Left renal cortex interstitium (tissue), 4 donors: ENCODE measurements around the gene ADISSP. TPM values are rescaled to one million over a fixed set of nuclear protein-coding genes. Genes with fewer than 3 reads are reported as not detected.

Experiments
- DNase-seq, 4 donors: peaks; one replicate each; pipeline ENCODE4 v3.0.0-alpha.2; 2013; ENCODE audit warnings: low read depth in 4 of 4, low spot score in 2 of 4, missing footprints in 1 of 4
- polyA plus RNA-seq, 4 donors: library from polyadenylated mRNA; unstranded; fragments of 120-200 nt; gene quantifications; one replicate each; pipeline ENCODE4 v1.2.1, GENCODE V29; 2013; ENCODE audit not compliant: insufficient read length in 4 of 4

ADISSP gene
- polyA plus RNA-seq: 10 to 100 TPM; 19.4 to 37.2 (median 26.1) TPM

- peak in 3 of 4 donors; percentile 91 to 95 (median 95) for DNase-seq
Measured at GRCh38 chr20:3767427-3768341, at the start of gene ADISSP. Gene ADISSP, minus strand, starts transcription at chr20:3767753. Its CDS starts 7,653 bp downstream, at chr20:3760100.

GRCh38 chr20:3815703-3816315 is 48.3 kb upstream of the ADISSP start:
- no peak for DNase-seq

GRCh38 chr20:3814928-3815495 is 47.5 kb upstream of the ADISSP start:
- no peak for DNase-seq

DNA sequence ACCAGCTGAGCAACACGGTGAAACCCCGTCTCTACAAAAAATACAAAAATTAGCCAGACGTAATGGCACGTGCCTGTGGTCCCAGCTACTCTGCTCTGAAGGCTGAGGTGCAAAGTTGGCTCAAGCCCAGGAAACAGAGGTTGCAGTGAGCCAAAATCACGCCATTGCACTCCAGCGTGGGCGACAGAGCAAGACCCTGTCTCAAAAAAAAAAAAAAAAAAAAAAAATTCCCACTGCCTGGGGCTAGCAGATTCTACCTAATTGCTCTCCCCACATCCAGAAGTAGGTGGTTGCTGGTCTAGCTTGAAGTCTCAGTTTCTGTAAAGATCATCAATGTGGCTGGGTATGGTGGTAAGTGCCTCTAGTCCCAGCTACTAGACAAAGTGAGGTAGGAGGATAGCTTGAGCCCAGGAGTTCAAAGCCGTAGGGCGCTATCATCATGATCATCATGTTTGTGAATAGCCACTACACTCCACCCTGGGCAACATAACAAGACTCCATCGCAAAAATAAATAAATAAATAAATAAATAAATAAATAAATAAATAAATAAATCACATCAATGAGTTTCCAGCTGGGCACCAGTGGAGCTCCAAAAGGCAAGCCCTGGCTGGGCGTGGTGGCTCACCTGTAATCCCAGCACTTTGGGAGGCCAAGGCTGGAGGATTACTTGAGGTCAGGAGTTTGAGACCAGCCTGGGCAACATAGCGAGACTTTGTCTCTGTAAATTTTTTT is 46.5 kb upstream of the ADISSP start:
- no peak for DNase-seq

DNA sequence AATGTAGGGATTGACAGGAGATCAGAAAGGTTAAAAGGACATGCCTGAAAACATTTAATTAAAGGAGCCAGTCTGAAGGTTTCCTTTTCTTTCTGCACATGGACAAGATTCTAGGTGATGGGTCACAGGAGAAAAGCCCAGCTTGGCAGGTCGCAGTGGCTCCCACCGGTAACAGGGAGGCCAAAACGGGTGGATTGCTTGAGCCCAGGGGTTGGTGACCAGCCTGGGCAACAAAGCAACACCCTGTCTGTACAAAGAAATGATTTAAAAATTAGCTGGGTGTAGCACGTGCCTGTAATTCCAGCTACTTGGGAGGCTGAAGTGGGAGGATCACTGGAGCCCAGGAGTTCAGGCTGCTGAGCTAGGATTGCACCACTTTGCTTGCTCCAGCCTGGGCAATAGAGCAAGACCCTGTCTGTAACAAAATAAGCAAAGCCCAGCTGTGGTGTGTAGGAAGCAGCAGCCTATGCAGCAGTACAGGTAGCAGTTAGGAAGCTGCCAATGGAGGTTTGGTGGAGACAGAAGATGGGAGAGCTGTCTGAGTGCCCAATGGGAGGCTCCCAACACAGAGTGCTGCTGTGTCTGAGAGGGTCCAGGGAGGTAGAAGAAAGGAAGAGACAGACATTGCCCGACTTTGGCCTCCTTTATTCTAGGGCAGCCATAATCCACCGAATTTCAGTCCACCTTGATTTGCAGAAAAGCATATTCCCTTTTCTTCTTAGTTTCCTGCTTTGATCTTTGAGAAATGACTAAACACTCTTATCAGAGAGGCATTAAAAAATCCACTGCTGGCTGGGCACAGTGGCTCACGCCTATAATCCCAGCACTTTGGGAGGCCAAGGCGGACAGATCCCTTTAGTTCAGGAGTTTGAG is 45.7 kb upstream of the ADISSP start:
- no peak for DNase-seq

- no peak for DNase-seq
Measured at GRCh38 chr20:3812259-3812681, 44.7 kb upstream of the ADISSP start.

GRCh38 chr20:3811467-3812258 is 44.1 kb upstream of the ADISSP start:
- DNase-seq: peak in 3 of 4 donors; percentile 78 to 84 (median 83)

GRCh38 chr20:3808544-3808943 is 41.0 kb upstream of the ADISSP start:
- DNase-seq: no peak

DNA sequence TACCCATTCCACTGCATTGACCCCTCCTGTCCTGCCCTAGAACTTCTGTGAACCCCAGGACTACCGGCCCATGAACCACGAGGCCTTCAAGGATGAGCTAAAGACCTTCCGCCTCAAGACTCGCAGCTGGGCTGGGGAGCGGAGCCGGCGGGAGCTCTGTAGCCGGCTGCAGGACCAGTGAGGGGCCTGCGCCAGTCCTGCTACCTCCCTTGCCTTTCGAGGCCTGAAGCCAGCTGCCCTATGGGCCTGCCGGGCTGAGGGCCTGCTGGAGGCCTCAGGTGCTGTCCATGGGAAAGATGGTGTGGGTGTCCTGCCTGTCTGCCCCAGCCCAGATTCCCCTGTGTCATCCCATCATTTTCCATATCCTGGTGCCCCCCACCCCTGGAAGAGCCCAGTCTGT is 37.2 kb upstream of the ADISSP start:
- DNase-seq: no peak

GRCh38 chr20:3804254-3804751 is 36.8 kb upstream of the ADISSP start:
- DNase-seq: no peak

DNA sequence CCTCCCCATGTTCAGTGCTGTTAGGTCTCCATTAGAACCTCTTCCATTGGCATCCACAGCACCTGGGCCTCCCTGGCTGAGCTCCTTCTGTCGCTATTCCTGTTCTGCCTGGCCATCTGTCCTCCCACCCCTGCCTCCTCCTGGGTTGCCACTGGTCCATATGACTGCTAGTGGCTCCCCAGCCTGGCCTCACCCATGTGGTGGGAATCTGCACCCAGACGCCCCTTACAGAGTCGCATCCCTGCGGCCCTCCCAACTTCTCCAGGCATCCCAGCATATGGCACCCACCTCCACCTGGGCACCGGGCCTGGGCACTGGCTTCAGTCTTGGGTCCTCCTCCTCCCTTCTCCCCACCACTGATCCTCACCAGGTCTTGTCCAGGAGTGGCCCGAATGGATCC is 36.3 kb upstream of the ADISSP start:
- DNase-seq: no peak

- DNase-seq: no peak
Measured at GRCh38 chr20:3803289-3803688, 35.7 kb upstream of the ADISSP start.

DNA sequence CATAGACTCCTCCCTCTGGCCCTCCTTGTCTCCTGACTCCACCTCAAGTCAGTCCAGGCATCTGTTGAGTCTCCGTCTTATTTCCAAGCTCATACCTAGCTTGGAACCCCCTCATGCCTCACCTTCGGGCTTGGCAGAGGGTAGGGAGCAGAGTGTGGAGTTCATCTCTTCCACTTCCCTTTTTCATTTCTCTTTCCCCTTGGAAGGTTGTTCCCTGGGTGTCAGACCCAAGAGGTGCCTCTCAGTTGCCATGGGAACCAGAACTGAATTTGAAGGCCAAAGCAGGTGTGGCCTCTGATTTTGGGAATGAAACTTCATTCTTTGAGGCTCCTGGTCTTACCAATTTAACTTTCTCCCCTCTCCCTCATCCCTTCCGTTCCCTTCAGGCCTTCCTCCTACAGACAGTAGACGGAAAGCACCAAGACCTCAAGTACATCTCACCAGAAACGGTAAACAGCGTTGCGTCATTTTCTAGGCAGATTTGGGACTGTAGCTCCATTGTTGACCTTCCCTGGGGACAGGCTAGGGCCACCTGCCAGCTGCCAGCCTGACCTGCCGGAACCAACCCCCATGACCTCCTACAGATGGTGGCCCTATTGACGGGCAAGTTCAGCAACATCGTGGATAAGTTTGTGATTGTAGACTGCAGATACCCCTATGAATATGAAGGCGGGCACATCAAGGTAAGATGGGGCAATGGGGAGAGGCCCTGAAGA is 35.1 kb upstream of the ADISSP start:
- no peak for DNase-seq

GRCh38 chr20:3801846-3802245 is 34.3 kb upstream of the ADISSP start:
- DNase-seq: no peak

- no peak for DNase-seq
Measured at GRCh38 chr20:3801299-3801698, 33.7 kb upstream of the ADISSP start.

DNA sequence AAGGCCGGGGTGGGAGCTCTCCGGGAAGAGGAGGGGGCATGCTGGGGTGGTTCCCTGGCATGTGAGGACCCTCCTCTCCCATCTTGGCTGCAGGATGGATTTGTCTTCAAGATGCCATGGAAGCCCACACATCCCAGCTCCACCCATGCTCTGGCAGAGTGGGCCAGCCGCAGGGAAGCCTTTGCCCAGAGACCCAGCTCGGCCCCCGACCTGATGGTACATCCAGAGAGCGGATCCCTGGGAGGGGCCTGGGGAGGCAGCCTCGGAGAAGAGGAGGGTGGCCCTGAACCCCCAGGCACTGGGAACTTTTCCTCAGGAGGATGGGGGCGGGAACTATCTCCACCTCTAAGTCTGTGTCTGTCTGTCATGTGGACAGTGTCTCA is 33.3 kb upstream of the ADISSP start:
- no peak for DNase-seq

- no peak for DNase-seq
Measured at GRCh38 chr20:3800256-3800877, 32.8 kb upstream of the ADISSP start.

DNA sequence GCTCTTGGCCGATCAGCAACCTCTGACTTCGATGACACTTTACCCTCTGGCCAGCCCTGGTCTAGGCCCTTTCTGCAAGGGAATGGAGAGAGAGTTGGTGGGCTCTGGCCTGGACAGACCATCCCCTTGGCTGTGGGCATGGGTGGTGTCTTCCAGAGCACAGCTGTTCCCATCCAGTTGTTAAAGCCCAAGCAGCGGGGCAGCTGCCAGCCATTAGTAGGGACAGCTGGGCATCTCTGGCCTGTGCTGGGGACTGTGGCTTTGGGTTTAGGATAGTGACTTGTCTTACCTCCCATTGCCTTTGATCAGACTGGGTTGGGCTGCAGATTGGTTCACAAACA is 31.3 kb upstream of the ADISSP start:
- DNase-seq: no peak
